ENCODE results near the gene IRF2.

- TF ChIP-seq CTCF (IDR thresholded peaks at IDR 0.05; ENCODE audit: borderline replicate concordance, extremely low read depth, low read length, poor library complexity, severe bottlenecking), result no peak
- TF ChIP-seq EZH2 (IDR thresholded peaks at IDR 0.05; ENCODE audit: borderline replicate concordance, low read depth, low read length, severe bottlenecking), result no peak
Measured at GRCh38 chr4:184387351-184387750, 87.0 kb downstream of the IRF2 start.

Data from DND-41 (cell line).